ENCODE results near the gene ST6GALNAC4.

The ST6GALNAC4 gene

DNA sequence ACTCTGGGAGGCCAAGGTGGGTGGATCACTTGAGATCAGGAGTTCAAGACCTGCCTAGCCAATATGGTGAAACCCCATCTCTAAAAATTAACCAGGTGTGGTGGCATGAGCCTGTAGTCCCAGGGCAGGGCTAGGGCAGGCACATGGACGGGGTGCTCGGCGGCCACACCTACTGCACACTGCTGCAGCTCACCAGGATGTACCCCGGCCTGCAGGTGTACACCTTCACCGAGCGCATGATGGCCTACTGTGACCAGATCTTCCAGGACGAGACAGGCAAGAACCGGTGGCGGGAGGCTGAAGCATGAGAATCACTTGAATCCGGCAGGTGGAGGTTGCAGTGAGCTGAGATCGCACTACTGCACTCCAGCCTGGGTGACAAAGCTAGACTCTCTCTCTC is 3.2 kb downstream of the ST6GALNAC4 start:
- no peaks in the 10 kb centered on the region for H3K27me3 ChIP-seq (ENCODE audit: control insufficient read depth in 5 of 5, insufficient read depth in 4 of 5, low read length in 5 of 5)
- H3K4me3 ChIP-seq (ENCODE audit: low read depth in 1 of 5, low read length in 5 of 5) = no peak overlapping the region
- H3K4me1 ChIP-seq (ENCODE audit: control insufficient read depth in 5 of 5, insufficient read depth in 5 of 5, low read length in 5 of 5) = peaks cover 6 to 38% (median 35%) of the 10 kb centered on the region in 5 donors
- H3K9me3 ChIP-seq (ENCODE audit: control insufficient read depth in 5 of 5, low read length in 5 of 5) = no peaks in the 10 kb centered on the region
- no peak overlapping the region for H3K9ac ChIP-seq (ENCODE audit: low read length in 5 of 5)
- peaks cover 0 to 32% (median 23%) of the 10 kb centered on the region in 5 donors for H3K36me3 ChIP-seq (ENCODE audit: control insufficient read depth in 5 of 5, insufficient read depth in 5 of 5, low read length in 5 of 5)
- no peak overlapping the region for H3K27ac ChIP-seq (ENCODE audit: low read depth, low read length)

DNA sequence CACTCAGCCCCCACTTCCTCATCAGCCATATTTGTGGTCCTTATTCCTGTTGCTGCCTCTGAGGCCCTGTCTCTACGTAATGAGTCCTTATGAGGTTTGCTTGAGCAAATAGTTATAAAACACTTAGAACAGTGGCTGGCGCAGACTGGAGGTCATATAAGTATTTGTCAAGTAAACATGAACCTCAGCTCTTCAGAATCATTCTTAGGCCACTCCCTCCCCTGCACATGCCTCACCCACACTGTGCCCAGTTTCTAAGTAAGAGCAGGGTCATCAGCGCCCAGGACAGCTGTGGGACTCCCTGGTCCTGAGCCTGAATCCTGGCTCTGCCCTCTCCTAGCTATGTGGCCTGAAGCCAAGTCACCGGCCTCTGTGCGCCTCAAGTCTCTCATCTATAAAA is 4.0 kb downstream of the ST6GALNAC4 start:
- H3K9ac ChIP-seq (ENCODE audit: low read length in 5 of 5) = no peak overlapping the region
- H3K36me3 ChIP-seq (ENCODE audit: control insufficient read depth in 5 of 5, insufficient read depth in 5 of 5, low read length in 5 of 5) = peaks cover 0 to 39% (median 28%) of the 10 kb centered on the region in 5 donors
- H3K27ac ChIP-seq (ENCODE audit: low read depth, low read length) = no peak overlapping the region
- no peak overlapping the region for H3K4me3 ChIP-seq (ENCODE audit: low read depth in 1 of 5, low read length in 5 of 5)
- H3K27me3 ChIP-seq (ENCODE audit: control insufficient read depth in 5 of 5, insufficient read depth in 4 of 5, low read length in 5 of 5) = no peaks in the 10 kb centered on the region
- H3K9me3 ChIP-seq (ENCODE audit: control insufficient read depth in 5 of 5, low read length in 5 of 5) = no peaks in the 10 kb centered on the region
- H3K4me1 ChIP-seq (ENCODE audit: control insufficient read depth in 5 of 5, insufficient read depth in 5 of 5, low read length in 5 of 5) = peaks cover 5 to 31% (median 27%) of the 10 kb centered on the region in 5 donors

DNA sequence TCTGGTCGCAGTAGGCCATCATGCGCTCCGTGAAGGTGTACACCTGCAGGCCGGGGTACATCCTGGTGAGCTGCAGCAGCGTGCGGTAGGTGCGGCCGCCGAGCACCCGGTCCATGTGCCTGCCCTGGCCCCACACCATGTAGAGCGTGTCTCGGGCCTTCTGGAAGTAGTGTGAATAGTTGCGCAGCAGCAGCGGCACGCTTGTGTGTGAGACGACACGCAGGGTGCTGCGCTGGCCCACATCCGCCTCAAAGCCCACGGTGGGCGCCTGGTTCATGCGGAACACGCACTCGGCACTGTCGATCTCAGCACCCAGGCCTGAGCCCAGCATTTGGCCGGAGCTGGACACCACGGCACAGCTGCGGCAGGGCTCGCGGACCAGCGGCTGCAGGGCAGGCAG is 4.5 kb downstream of the ST6GALNAC4 start:
- Histone ChIP-seq H3K27me3 (ENCODE audit: control insufficient read depth in 5 of 5, insufficient read depth in 4 of 5, low read length in 5 of 5) (no peaks in the 10 kb centered on the region), H3K9me3 (ENCODE audit: control insufficient read depth in 5 of 5, low read length in 5 of 5) (no peaks in the 10 kb centered on the region), H3K4me3 (ENCODE audit: low read depth in 1 of 5, low read length in 5 of 5) (no peak overlapping the region), H3K36me3 (ENCODE audit: control insufficient read depth in 5 of 5, insufficient read depth in 5 of 5, low read length in 5 of 5) (peaks cover 0 to 41% (median 28%) of the 10 kb centered on the region in 5 donors), H3K27ac (ENCODE audit: low read depth, low read length) (no peak overlapping the region), H3K4me1 (ENCODE audit: control insufficient read depth in 5 of 5, insufficient read depth in 5 of 5, low read length in 5 of 5) (peaks cover 5 to 26% (median 23%) of the 10 kb centered on the region in 5 donors), H3K9ac (ENCODE audit: low read length in 5 of 5) (no peak overlapping the region)

DNA sequence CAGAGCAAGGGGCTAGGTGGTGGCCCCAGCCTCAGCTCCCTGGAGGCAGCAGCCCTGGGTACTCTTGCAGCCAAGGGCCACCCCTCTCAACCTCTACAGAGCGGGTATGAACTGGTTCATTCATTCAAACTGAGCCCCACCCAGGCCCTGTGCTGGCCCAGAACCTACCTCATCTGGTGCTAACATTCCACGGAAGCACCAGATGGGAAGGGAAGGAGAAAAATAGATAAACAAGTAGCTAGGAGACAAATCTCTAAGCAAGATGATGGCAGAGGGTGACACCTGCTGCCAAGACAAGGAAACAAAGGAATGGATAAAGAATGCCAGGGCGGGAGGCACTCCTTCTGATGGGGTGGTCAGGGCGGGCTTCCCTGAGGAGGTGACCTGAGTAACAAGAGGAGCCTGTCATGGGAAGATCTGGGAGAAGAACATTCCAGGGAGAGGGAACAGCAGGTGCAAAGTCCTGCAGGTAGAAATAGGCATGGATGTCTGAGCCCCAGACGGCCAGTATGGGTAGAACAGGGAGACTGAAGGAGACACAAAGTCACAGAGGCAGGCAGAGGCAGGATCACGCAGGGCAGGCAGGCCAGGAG is 6.1 kb downstream of the ST6GALNAC4 start:
- H3K4me1 ChIP-seq (ENCODE audit: control insufficient read depth in 5 of 5, insufficient read depth in 5 of 5, low read length in 5 of 5) = peaks cover 2 to 30% (median 25%) of the 10 kb centered on the region in 5 donors
- H3K9me3 ChIP-seq (ENCODE audit: control insufficient read depth in 5 of 5, low read length in 5 of 5) = no peaks in the 10 kb centered on the region
- H3K36me3 ChIP-seq (ENCODE audit: control insufficient read depth in 5 of 5, insufficient read depth in 5 of 5, low read length in 5 of 5) = peaks cover 0 to 41% (median 28%) of the 10 kb centered on the region in 5 donors
- no peak overlapping the region for H3K4me3 ChIP-seq (ENCODE audit: low read depth in 1 of 5, low read length in 5 of 5)
- H3K9ac ChIP-seq (ENCODE audit: low read length in 5 of 5) = no peak overlapping the region
- no peak overlapping the region for H3K27ac ChIP-seq (ENCODE audit: low read depth, low read length)
- H3K27me3 ChIP-seq (ENCODE audit: control insufficient read depth in 5 of 5, insufficient read depth in 4 of 5, low read length in 5 of 5) = no peaks in the 10 kb centered on the region

DNA sequence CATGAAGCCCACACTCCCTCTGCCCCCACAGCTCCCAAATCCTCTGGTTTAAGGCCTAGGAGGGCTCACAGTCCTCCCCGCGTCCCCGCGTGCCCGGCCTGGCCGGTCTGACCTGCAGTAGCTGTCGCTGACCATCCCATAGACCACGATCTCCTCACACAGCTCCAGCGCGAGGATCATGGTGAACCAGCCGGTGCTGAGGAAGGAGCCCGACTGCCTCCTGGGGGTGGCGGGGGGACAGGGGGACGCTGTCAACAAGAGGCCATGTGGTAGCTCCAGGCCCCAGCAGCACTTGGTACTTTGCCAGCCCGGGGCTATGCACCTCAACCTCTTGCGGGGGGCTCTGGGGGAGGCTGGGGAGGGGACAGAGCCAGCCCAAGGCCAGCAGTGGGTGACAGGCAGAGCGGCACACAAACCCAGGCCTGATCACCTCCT is 7.0 kb downstream of the ST6GALNAC4 start:
- H3K9ac ChIP-seq (ENCODE audit: low read length in 5 of 5) = no peak overlapping the region
- no peaks in the 10 kb centered on the region for H3K9me3 ChIP-seq (ENCODE audit: control insufficient read depth in 5 of 5, low read length in 5 of 5)
- H3K4me3 ChIP-seq (ENCODE audit: low read depth in 1 of 5, low read length in 5 of 5) = no peak overlapping the region
- no peaks in the 10 kb centered on the region for H3K27me3 ChIP-seq (ENCODE audit: control insufficient read depth in 5 of 5, insufficient read depth in 4 of 5, low read length in 5 of 5)
- H3K36me3 ChIP-seq (ENCODE audit: control insufficient read depth in 5 of 5, insufficient read depth in 5 of 5, low read length in 5 of 5) = peaks cover 0 to 41% (median 28%) of the 10 kb centered on the region in 5 donors
- H3K4me1 ChIP-seq (ENCODE audit: control insufficient read depth in 5 of 5, insufficient read depth in 5 of 5, low read length in 5 of 5) = peaks cover 0 to 29% (median 25%) of the 10 kb centered on the region in 5 donors
- no peak overlapping the region for H3K27ac ChIP-seq (ENCODE audit: low read depth, low read length)

DNA sequence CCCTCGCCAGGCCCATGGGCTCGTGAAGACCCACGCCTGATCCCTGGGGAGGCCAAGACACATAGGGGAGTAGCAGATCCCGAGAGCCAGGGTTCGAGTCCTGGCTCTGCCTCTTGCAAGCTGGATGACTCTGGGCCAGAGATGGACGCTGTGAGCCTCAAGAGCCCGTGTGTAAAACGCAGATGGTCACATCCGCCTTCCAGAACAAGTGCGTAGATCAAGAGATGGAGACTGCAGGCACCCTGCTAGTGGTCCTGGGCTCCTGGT is 8.2 kb downstream of the ST6GALNAC4 start:
- H3K9me3 ChIP-seq (ENCODE audit: control insufficient read depth in 5 of 5, low read length in 5 of 5) = no peaks in the 10 kb centered on the region
- H3K9ac ChIP-seq (ENCODE audit: low read length in 5 of 5) = no peak overlapping the region
- H3K4me1 ChIP-seq (ENCODE audit: control insufficient read depth in 5 of 5, insufficient read depth in 5 of 5, low read length in 5 of 5) = peaks cover 5 to 37% (median 36%) of the 10 kb centered on the region in 5 donors
- no peak overlapping the region for H3K4me3 ChIP-seq (ENCODE audit: low read depth in 1 of 5, low read length in 5 of 5)
- no peaks in the 10 kb centered on the region for H3K27me3 ChIP-seq (ENCODE audit: control insufficient read depth in 5 of 5, insufficient read depth in 4 of 5, low read length in 5 of 5)
- H3K27ac ChIP-seq (ENCODE audit: low read depth, low read length) = no peak overlapping the region
- H3K36me3 ChIP-seq (ENCODE audit: control insufficient read depth in 5 of 5, insufficient read depth in 5 of 5, low read length in 5 of 5) = peaks cover 0 to 41% (median 28%) of the 10 kb centered on the region in 5 donors

DNA sequence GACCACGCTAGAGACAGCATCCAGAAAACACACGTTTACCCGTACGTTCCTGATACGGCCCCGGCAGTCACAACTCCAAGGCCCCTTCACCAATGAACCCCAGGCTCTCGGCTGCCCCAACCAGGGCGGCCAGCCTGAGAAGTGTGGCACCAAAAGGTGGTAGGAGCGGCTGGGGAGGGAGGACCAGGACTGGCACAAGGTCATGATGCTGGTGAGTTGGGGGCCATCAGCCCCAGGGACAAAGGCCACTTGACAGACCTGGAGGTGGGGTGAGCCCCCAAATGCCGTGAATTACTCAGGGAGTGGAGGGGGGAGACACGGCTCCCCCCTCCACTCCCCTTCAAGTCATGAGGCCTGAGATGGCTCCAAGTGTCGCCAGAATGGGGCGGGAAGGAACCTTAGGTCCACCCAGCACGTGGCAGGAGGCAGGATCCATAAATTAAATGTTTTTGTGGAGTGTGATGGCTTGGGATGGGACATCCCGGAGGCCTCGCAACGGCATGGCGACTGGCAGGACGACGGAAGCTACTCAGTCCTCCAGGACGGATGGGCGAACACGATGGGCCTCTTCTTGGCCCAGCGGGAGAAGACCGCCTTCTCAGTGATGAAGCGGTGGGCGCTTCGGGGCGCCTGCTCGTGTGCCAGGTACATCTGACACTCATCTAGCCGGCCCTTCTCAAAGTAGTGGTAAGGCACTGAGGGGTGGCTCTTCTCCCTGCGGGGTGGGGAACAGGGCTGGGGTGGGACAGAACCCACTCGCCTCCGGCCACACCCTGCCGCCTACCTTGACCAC is 8.8 kb downstream of the ST6GALNAC4 start:
- no peaks in the 10 kb centered on the region for H3K27me3 ChIP-seq (ENCODE audit: control insufficient read depth in 5 of 5, insufficient read depth in 4 of 5, low read length in 5 of 5)
- no peaks in the 10 kb centered on the region for H3K9me3 ChIP-seq (ENCODE audit: control insufficient read depth in 5 of 5, low read length in 5 of 5)
- H3K27ac ChIP-seq (ENCODE audit: low read depth, low read length) = no peak overlapping the region
- H3K36me3 ChIP-seq (ENCODE audit: control insufficient read depth in 5 of 5, insufficient read depth in 5 of 5, low read length in 5 of 5) = peaks cover 0 to 41% (median 28%) of the 10 kb centered on the region in 5 donors
- no peak overlapping the region for H3K9ac ChIP-seq (ENCODE audit: low read length in 5 of 5)
- peaks cover 9 to 43% (median 42%) of the 10 kb centered on the region in 5 donors for H3K4me1 ChIP-seq (ENCODE audit: control insufficient read depth in 5 of 5, insufficient read depth in 5 of 5, low read length in 5 of 5)
- H3K4me3 ChIP-seq (ENCODE audit: low read depth in 1 of 5, low read length in 5 of 5) = no peak overlapping the region

DNA sequence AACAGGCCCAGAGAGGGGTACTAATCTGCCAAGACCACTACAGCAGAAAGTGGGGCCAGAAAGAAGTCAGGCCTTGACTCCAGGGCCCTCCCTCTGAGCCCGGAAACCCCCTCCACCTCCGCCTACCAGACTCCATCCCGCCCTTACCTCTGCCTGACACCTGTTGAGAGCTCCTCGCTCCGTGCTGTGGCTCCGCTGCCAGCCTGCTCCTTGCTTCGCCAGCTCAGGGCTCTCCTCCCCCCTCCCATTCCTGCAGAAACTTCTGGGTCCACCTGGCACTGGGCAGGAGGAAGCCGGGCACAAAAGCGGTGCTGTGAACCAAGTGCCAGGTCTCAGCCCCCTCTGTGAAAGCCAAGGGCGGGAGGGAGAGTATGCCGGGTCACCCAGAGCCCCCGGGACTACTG is 11.1 kb downstream of the ST6GALNAC4 start:
- Histone ChIP-seq H3K4me1 (ENCODE audit: control insufficient read depth in 5 of 5, insufficient read depth in 5 of 5, low read length in 5 of 5) (peaks cover 9 to 43% (median 42%) of the 10 kb centered on the region in 5 donors), H3K4me3 (ENCODE audit: low read depth in 1 of 5, low read length in 5 of 5) (no peak overlapping the region), H3K9me3 (ENCODE audit: control insufficient read depth in 5 of 5, low read length in 5 of 5) (no peaks in the 10 kb centered on the region), H3K36me3 (ENCODE audit: control insufficient read depth in 5 of 5, insufficient read depth in 5 of 5, low read length in 5 of 5) (peaks cover 0 to 21% (median 13%) of the 10 kb centered on the region in 5 donors), H3K9ac (ENCODE audit: low read length in 5 of 5) (peak overlapping the region in 3 of 5 donors; percentile 43 to 70 (median 46)), H3K27ac (ENCODE audit: low read depth, low read length) (peak overlapping the region; percentile 67), H3K27me3 (ENCODE audit: control insufficient read depth in 5 of 5, insufficient read depth in 4 of 5, low read length in 5 of 5) (no peaks in the 10 kb centered on the region)

DNA sequence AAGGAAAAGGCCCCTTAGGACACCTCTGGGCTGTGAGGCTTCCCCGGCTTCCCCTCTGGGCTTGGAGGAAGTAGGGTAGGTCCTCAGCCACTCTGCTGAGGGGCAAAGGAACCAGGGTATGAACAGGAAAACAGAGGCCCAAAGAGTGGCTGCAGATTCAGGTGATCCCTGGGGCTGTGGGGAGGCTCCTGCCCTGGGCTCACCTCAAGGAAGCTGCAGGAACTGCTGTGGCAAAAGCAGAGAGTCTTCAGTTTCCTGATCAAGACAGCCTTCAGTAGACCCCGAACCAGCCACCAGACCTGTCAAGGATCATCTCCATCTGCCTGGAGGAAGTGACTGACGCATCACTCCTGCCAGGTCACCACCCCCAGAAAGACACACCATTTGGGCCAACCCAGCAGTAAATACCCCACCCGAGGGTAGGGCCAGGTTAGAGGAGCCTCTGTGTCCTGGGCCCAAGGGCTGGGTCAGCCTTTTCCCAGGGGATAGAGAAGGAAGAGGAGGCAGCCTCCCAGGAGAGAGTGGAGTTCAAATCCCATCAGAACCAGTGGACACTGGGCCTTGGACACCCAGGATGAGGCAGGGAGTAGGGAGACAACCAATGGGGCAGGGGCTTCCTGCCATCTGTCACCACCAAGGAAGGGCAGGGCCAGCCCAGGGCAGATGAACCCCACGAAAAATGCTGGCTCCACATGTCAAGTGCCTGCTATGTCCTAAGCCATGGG is 11.7 kb downstream of the ST6GALNAC4 start:
- Histone ChIP-seq H3K4me3 (ENCODE audit: low read depth in 1 of 5, low read length in 5 of 5) (peak overlapping the region in 3 of 5 donors; percentile 28 to 30 (median 29)), H3K27ac (ENCODE audit: low read depth, low read length) (peak overlapping the region; percentile 67), H3K36me3 (ENCODE audit: control insufficient read depth in 5 of 5, insufficient read depth in 5 of 5, low read length in 5 of 5) (peaks cover 0 to 14% (median 10%) of the 10 kb centered on the region in 5 donors), H3K4me1 (ENCODE audit: control insufficient read depth in 5 of 5, insufficient read depth in 5 of 5, low read length in 5 of 5) (peaks cover 9 to 45% (median 43%) of the 10 kb centered on the region in 5 donors), H3K27me3 (ENCODE audit: control insufficient read depth in 5 of 5, insufficient read depth in 4 of 5, low read length in 5 of 5) (no peaks in the 10 kb centered on the region), H3K9ac (ENCODE audit: low read length in 5 of 5) (peak overlapping the region in 3 of 5 donors; percentile 33 to 70 (median 46)), H3K9me3 (ENCODE audit: control insufficient read depth in 5 of 5, low read length in 5 of 5) (no peaks in the 10 kb centered on the region)

Data from subcutaneous abdominal adipose tissue (tissue), 5 donors.